GM12801 (cell line): ENCODE measurements around the gene MAP4.

ENCODE experiments used
- TF ChIP-seq, protein P1 (sequence below): IDR thresholded peaks from one replicate; pipeline ENCODE4 v1.5.1; 2011; ENCODE audit warnings: control low read depth; ENCODE audit not compliant: insufficient read length; ENCODE audit errors: extremely low read depth

MAP4 gene

DNA sequence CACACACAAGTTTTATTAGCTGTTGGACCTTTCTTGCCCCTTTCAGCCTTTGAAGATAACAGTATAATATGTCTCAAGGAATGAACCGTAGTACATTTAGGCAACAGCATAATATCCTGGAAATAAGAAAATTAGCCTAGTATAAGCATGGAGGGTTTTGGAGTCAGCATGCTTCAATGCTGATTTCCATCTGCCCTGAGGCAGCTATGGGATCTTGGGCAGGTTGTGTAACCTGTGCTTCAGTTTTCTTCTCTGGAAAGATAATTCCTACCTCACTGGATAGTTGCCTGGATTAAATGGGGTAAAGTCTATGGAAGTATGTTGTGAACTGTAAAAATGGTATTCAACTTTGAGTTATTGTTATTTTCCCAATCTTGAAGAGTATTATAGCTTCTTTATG is 211.6 kb downstream of the MAP4 start:
- TF ChIP-seq, protein P1, sequence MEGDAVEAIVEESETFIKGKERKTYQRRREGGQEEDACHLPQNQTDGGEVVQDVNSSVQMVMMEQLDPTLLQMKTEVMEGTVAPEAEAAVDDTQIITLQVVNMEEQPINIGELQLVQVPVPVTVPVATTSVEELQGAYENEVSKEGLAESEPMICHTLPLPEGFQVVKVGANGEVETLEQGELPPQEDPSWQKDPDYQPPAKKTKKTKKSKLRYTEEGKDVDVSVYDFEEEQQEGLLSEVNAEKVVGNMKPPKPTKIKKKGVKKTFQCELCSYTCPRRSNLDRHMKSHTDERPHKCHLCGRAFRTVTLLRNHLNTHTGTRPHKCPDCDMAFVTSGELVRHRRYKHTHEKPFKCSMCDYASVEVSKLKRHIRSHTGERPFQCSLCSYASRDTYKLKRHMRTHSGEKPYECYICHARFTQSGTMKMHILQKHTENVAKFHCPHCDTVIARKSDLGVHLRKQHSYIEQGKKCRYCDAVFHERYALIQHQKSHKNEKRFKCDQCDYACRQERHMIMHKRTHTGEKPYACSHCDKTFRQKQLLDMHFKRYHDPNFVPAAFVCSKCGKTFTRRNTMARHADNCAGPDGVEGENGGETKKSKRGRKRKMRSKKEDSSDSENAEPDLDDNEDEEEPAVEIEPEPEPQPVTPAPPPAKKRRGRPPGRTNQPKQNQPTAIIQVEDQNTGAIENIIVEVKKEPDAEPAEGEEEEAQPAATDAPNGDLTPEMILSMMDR: no peak

- TF ChIP-seq, protein P1: no peak
These were observed 212.7 kb downstream of the MAP4 start for GRCh38 chr3:47803480-47804025.

DNA sequence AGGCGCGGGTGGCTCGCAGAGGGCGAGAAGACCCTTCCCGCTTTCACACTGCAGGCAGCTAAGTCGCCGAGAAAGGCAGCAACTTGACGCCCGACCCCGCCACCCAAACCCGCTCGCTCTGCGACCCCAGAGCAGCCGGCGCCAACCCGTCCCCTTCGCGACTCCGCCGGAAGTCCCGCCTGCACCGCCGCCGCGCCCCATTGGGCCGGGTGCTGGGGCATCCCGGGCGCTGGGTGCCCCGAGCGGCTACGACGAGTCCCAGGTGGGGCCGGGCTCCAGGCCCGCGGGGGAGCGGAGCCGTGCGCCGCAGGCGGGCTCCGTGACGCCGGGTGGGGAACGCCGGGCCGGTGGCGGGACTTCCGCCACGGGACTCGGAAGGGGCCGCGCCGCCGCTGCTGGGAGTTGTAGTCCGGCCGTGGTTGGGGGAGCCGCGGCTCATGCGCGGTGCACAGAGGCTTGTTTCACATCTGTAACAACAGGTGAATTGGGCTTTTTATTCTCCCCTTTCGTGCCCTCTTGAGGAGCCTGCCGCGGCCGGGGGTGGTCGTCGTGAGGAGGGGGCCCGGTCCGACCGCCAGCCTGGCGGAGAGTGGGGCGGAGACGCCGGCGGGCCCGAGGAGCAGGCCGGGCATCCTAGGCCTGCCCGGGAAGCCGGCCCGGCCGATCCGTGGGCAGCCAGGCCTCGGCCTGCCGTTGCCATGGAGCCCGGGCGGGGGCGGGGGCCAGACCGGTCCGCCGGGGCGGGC is 213.3 kb downstream of the MAP4 start, which contains the start of gene DHX30:
TSS of gene DHX30 (plus strand) at position 405 of the 746 bp plus-strand sequence. CDS start 7,546 bp downstream, outside the sequence.
- TF ChIP-seq, protein P1: no peak
